ENCODE data around the gene CTSF. TPM values are rescaled to one million over a fixed set of nuclear protein-coding genes. Genes with fewer than 3 reads are reported as not detected.
A peak's percentile ranks its signal among the peaks of the same experiment; 100 is the strongest.

The CTSF gene
- total RNA-seq, 2 experiments from 2014 or later = 16.0 to 16.8 TPM

DNA sequence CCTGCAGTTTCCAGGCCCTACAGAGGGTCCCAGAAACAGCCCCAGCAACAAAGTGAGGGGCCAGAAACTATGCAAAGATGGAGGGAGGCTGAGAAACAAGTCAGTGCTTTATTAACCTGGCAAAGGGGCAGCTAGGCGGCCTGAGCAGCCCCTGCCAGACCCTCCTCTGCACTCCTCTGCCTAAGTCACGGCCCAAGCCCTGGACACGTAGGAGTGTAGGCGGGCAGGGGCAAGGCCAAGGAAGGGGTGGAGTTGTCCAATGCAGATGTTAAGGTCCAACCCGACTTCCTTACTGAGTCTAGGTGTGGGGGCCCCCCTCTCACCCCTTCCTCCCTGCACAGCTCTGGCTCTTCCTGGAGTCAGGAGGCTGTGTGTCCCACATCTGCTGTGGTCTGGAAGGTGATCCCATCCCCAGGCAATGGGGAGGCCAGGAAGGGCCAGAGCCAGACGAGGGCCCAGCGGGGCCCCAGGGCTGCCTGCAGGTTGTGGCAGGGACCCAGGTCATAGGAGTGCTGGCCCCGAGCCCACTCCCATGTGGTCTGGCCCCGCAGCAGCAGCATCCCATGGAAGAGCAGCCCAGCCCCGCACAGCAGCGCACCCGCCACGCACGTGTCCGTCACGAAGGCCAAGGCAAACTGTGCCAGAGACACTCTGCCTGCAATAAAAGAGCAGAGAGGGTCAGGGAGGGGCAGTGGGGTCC lies 29.1 kb downstream of the CTSF start:
- H3K27me3 Mint-ChIP-seq = no peaks in the 10 kb centered on the region
- H3K27ac Mint-ChIP-seq = no peak overlapping the region
- ATAC-seq (ENCODE audit: poor library complexity) = no peak
- intact Hi-C loops (cut with DNase I, micrococcal nuclease) = no loop called here
- TF ChIP-seq CTCF (IDR thresholded peaks at IDR 0.05) = no peak
- Histone ChIP-seq H3K9me3 (ENCODE audit: control insufficient read depth in 1 of 2, insufficient read depth in 1 of 2, low read length in 2 of 2) (no peaks in the 10 kb centered on the region), H3K36me3 (ENCODE audit: insufficient read depth, low read length) (peaks cover 40% of the 10 kb centered on the region), H3K4me3 (ENCODE audit: low read length) (no peak overlapping the region), H3K27ac (ENCODE audit: low read depth in 1 of 2, low read length in 2 of 2) (no peak overlapping the region), H3K4me1 (ENCODE audit: insufficient read depth, low read length) (peaks cover 19% of the 10 kb centered on the region), H3K27me3 (ENCODE audit: control insufficient read depth in 1 of 2, insufficient read depth in 2 of 2, low read length in 2 of 2) (no peaks in the 10 kb centered on the region)
- ChIA-PET CTCF (no interaction called here), POLR2A (no interaction called here)
- H3K4me3 Mint-ChIP-seq = no peak overlapping the region
- H3K36me3 Mint-ChIP-seq (ENCODE audit: low read depth) = peaks cover 63% of the 10 kb centered on the region
- no peak for DNase-seq
- H3K9me3 Mint-ChIP-seq = no peaks in the 10 kb centered on the region
- H3K4me1 Mint-ChIP-seq (ENCODE audit: low read depth) = peaks cover 31% of the 10 kb centered on the region

DNA sequence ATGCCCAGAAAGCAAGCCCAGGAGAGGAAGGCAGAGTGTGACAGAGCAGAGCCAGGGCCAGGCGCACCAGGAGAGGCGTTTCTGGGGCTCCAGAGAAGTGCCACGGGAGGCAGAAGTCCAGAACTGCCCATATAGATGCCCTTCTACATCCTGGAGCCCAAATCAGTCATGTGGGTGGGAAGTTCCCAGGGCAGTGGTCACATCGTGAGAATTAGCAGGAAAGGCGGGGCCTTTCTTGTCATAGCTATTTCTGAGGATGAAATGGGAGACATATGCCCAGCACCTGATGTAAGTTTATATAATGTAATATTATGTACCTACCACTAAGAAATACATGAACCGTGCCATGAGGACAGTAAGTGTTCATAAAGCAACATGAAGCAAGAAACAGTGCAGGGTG lies 35.6 kb downstream of the CTSF start:
- Histone ChIP-seq H3K27ac (ENCODE audit: low read depth in 1 of 2, low read length in 2 of 2) (no peak overlapping the region), H3K27me3 (ENCODE audit: control insufficient read depth in 1 of 2, insufficient read depth in 2 of 2, low read length in 2 of 2) (no peaks in the 10 kb centered on the region), H3K4me3 (ENCODE audit: low read length) (no peak overlapping the region), H3K4me1 (ENCODE audit: insufficient read depth, low read length) (no peaks in the 10 kb centered on the region), H3K36me3 (ENCODE audit: insufficient read depth, low read length) (peaks cover 9% of the 10 kb centered on the region), H3K9me3 (ENCODE audit: control insufficient read depth in 1 of 2, insufficient read depth in 1 of 2, low read length in 2 of 2) (no peaks in the 10 kb centered on the region)
- POLR2A ChIA-PET = interaction anchor here (1.2 to 1.8 kb wide), 2 partner anchors 13 to 53 kb away, joined by 4 to 5 read pairs; partner anchors contain the start of genes DPP3 and ZDHHC24
- H3K36me3 Mint-ChIP-seq (ENCODE audit: low read depth) = peaks cover 41% of the 10 kb centered on the region
- no peaks in the 10 kb centered on the region for H3K9me3 Mint-ChIP-seq
- no peak for DNase-seq
- H3K4me3 Mint-ChIP-seq = no peak overlapping the region
- no peaks in the 10 kb centered on the region for H3K4me1 Mint-ChIP-seq (ENCODE audit: low read depth)
- no peaks in the 10 kb centered on the region for H3K27me3 Mint-ChIP-seq
- no peak overlapping the region for H3K27ac Mint-ChIP-seq
- ATAC-seq (ENCODE audit: poor library complexity) = no peak
- intact Hi-C loops (cut with DNase I, micrococcal nuclease) = no loop called here
- no peak for TF ChIP-seq CTCF (IDR thresholded peaks at IDR 0.05)
- CTCF ChIA-PET = no interaction called here

- Histone ChIP-seq H3K36me3 (ENCODE audit: insufficient read depth, low read length) (peaks cover 9% of the 10 kb centered on the region), H3K4me3 (ENCODE audit: low read length) (no peak overlapping the region), H3K27ac (ENCODE audit: low read depth in 1 of 2, low read length in 2 of 2) (peak overlapping the region in 1 of 2 donors; percentile 13), H3K4me1 (ENCODE audit: insufficient read depth, low read length) (no peaks in the 10 kb centered on the region), H3K9me3 (ENCODE audit: control insufficient read depth in 1 of 2, insufficient read depth in 1 of 2, low read length in 2 of 2) (no peaks in the 10 kb centered on the region), H3K27me3 (ENCODE audit: control insufficient read depth in 1 of 2, insufficient read depth in 2 of 2, low read length in 2 of 2) (no peaks in the 10 kb centered on the region)
- ATAC-seq (ENCODE audit: poor library complexity) (no peak), DNase-seq (no peak)
- no peak overlapping the region for H3K27ac Mint-ChIP-seq
- H3K36me3 Mint-ChIP-seq (ENCODE audit: low read depth) = peaks cover 36% of the 10 kb centered on the region
- TF ChIP-seq CTCF (IDR thresholded peaks at IDR 0.05) = no peak
- no peaks in the 10 kb centered on the region for H3K9me3 Mint-ChIP-seq
- no peaks in the 10 kb centered on the region for H3K4me1 Mint-ChIP-seq (ENCODE audit: low read depth)
- no peak overlapping the region for H3K4me3 Mint-ChIP-seq
- intact Hi-C loops (cut with DNase I, micrococcal nuclease) = no loop called here
- POLR2A ChIA-PET = interaction anchor here (1.8 kb wide), 1 partner anchor 14 kb away, joined by 5 read pairs; the partner anchor contains the start of gene ZDHHC24
- CTCF ChIA-PET = no interaction called here
- H3K27me3 Mint-ChIP-seq = no peaks in the 10 kb centered on the region
Measured at GRCh38 chr11:66531841-66532240, 36.6 kb downstream of the CTSF start.

All from CD4-positive, alpha-beta T cell (primary cell).